SK-N-SH treated with all-trans-retinoic acid at 6 μM for 48 hours (cell line): ENCODE measurements around the gene CYS1.
A peak's percentile ranks its signal among the peaks of the same experiment; 100 is the strongest.

Experiments
- ATAC-seq: fragments of 200-7000 bp; cut with Tn5 transposase; 3 replicates; pipeline ENCODE4 v1.9.1; 2020; ENCODE audit warnings: mild to moderate bottlenecking, moderate library complexity
- BACH2 ChIP-seq: fragments of 250-450 bp; sonication (Bioruptor Pico); IDR thresholded peaks from 2 replicates; pipeline ENCODE4 v1.9.0; 2021; ENCODE audit warnings: mild to moderate bottlenecking, borderline replicate concordance
- CREB5 ChIP-seq: fragments of 250-450 bp; sonication (Bioruptor Pico); IDR thresholded peaks from 2 replicates; pipeline ENCODE4 v1.5.1; 2020; ENCODE audit warnings: low read depth, mild to moderate bottlenecking, moderate library complexity
- CSDC2 ChIP-seq: fragments of 250-450 bp; sonication (Bioruptor Pico); IDR thresholded peaks from 2 replicates; pipeline ENCODE4 v1.5.0; 2020; ENCODE audit warnings: mild to moderate bottlenecking, moderate library complexity
- ESRRG ChIP-seq: fragments of 250-450 bp; sonication (Bioruptor Pico); IDR thresholded peaks from 2 replicates; pipeline ENCODE4 v1.6.1; 2021; ENCODE audit warnings: mild to moderate bottlenecking
- GLIS3 ChIP-seq: fragments of 250-450 bp; sonication (Bioruptor Pico); IDR thresholded peaks from 2 replicates; pipeline ENCODE4 v1.5.0; 2020; ENCODE audit warnings: mild to moderate bottlenecking, moderate library complexity
- ISL1 ChIP-seq: fragments of 250-450 bp; sonication (Bioruptor Pico); IDR thresholded peaks from 2 replicates; pipeline ENCODE4 v2.1.2; 2022; ENCODE audit warnings: mild to moderate bottlenecking, moderate library complexity
- OSR1 ChIP-seq: fragments of 250-450 bp; sonication (Bioruptor Pico); IDR thresholded peaks from 2 replicates; pipeline ENCODE4 v1.8.0; 2022; ENCODE audit warnings: moderate library complexity, mild to moderate bottlenecking, inconsistent platforms
- PATZ1 ChIP-seq: fragments of 250-450 bp; sonication (Bioruptor Pico); IDR thresholded peaks from 2 replicates; pipeline ENCODE4 v1.8.0; 2020; ENCODE audit warnings: mild to moderate bottlenecking, moderate library complexity, borderline replicate concordance
- POU6F1 ChIP-seq: fragments of 250-450 bp; sonication (Bioruptor Pico); IDR thresholded peaks from 2 replicates; pipeline ENCODE4 v1.8.0; 2021; ENCODE audit warnings: low read depth, mild to moderate bottlenecking, moderate library complexity, borderline replicate concordance
- PPARA ChIP-seq: fragments of 250-450 bp; sonication (Bioruptor Pico); IDR thresholded peaks from 2 replicates; pipeline ENCODE4 v1.5.0; 2020; ENCODE audit warnings: mild to moderate bottlenecking, borderline replicate concordance
- RARB ChIP-seq: fragments of 250-450 bp; sonication (Bioruptor Pico); IDR thresholded peaks from 2 replicates; pipeline ENCODE4 v1.8.0; 2021; ENCODE audit warnings: mild to moderate bottlenecking, moderate library complexity
- SNAI2 ChIP-seq: fragments of 250-450 bp; sonication (Bioruptor Pico); IDR thresholded peaks from 2 replicates; pipeline ENCODE4 v1.5.0; 2020; ENCODE audit warnings: mild to moderate bottlenecking, moderate library complexity
- TCF4 ChIP-seq: fragments of 250-450 bp; sonication (Bioruptor Pico); IDR thresholded peaks from 2 replicates; pipeline ENCODE4 v1.8.0; 2021; ENCODE audit warnings: mild to moderate bottlenecking, moderate library complexity, borderline replicate concordance
- TOX ChIP-seq: fragments of 250-450 bp; sonication (Bioruptor Pico); IDR thresholded peaks from 2 replicates; pipeline ENCODE4 v1.8.0; 2021; ENCODE audit warnings: mild to moderate bottlenecking, moderate library complexity, borderline replicate concordance
- TSHZ2 ChIP-seq: fragments of 250-450 bp; sonication (Bioruptor Pico); IDR thresholded peaks from 2 replicates; pipeline ENCODE4 v1.5.0; 2020; ENCODE audit warnings: mild to moderate bottlenecking, moderate library complexity
- ZC3H10 ChIP-seq: fragments of 250-450 bp; sonication (Bioruptor Pico); IDR thresholded peaks from 2 replicates; pipeline ENCODE4 v1.5.1; 2021; ENCODE audit warnings: mild to moderate bottlenecking, moderate library complexity
- ZFP3 ChIP-seq: fragments of 250-450 bp; sonication (Bioruptor Pico); IDR thresholded peaks from 2 replicates; pipeline ENCODE4 v1.5.0; 2020; ENCODE audit warnings: mild to moderate bottlenecking, moderate library complexity
- ZFP30 ChIP-seq: fragments of 450-650 bp; formaldehyde crosslinking; IDR thresholded peaks from 2 replicates; pipeline ENCODE4 v1.5.0; 2022; ENCODE audit warnings: mild to moderate bottlenecking, moderate library complexity
- ZNF565 ChIP-seq: fragments of 450-650 bp; formaldehyde crosslinking; conservative IDR thresholded peaks from 2 replicates; pipeline ENCODE4 v1.5.0; 2020; ENCODE audit warnings: low read depth, mild to moderate bottlenecking, moderate library complexity
- ZNF70 ChIP-seq: fragments of 450-650 bp; formaldehyde crosslinking; IDR thresholded peaks from 2 replicates; pipeline ENCODE4 v1.5.0; 2020; ENCODE audit warnings: mild to moderate bottlenecking, moderate library complexity
- ZNF8 ChIP-seq: fragments of 450-650 bp; formaldehyde crosslinking; IDR thresholded peaks from 2 replicates; pipeline ENCODE4 v1.5.0; 2020; ENCODE audit warnings: mild to moderate bottlenecking, moderate library complexity
- TF ChIP-seq, protein P1 (sequence below): fragments of 250-450 bp; sonication (Bioruptor Pico); IDR thresholded peaks from 2 replicates; pipeline ENCODE4 v1.5.1; 2021; ENCODE audit warnings: mild to moderate bottlenecking, moderate library complexity

The CYS1 gene

GRCh38 chr2:10073706-10074105, 6.5 kb downstream of the CYS1 start:
- TF ChIP-seq ZNF565 (CRISPR knock-in tag) = no peak
- no peak for TF ChIP-seq CSDC2
- TF ChIP-seq SNAI2 (CRISPR knock-in tag) = no peak
- no peak for TF ChIP-seq BACH2 (CRISPR knock-in tag)
- no peak for TF ChIP-seq ZNF8
- TF ChIP-seq GLIS3 (CRISPR knock-in tag) = no peak
- no peak for TF ChIP-seq ZC3H10 (CRISPR knock-in tag)
- no peak for TF ChIP-seq TSHZ2
- TF ChIP-seq PPARA = no peak
- no peak for TF ChIP-seq TOX
- TF ChIP-seq ZFP30 (CRISPR knock-in tag) = no peak
- TF ChIP-seq ISL1 (CRISPR knock-in tag) = no peak
- TF ChIP-seq CREB5 (CRISPR knock-in tag) = no peak
- TF ChIP-seq OSR1 (CRISPR knock-in tag) = no peak
- TF ChIP-seq, protein P1, sequence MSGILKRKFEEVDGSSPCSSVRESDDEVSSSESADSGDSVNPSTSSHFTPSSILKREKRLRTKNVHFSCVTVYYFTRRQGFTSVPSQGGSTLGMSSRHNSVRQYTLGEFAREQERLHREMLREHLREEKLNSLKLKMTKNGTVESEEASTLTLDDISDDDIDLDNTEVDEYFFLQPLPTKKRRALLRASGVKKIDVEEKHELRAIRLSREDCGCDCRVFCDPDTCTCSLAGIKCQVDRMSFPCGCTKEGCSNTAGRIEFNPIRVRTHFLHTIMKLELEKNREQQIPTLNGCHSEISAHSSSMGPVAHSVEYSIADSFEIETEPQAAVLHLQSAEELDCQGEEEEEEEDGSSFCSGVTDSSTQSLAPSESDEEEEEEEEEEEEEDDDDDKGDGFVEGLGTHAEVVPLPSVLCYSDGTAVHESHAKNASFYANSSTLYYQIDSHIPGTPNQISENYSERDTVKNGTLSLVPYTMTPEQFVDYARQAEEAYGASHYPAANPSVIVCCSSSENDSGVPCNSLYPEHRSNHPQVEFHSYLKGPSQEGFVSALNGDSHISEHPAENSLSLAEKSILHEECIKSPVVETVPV (CRISPR knock-in tag) = no peak
- TF ChIP-seq ZFP3 (CRISPR knock-in tag) = no peak
- no peak for TF ChIP-seq ZNF70 (CRISPR knock-in tag)
- TF ChIP-seq RARB = no peak
- TF ChIP-seq POU6F1 (CRISPR knock-in tag) = no peak
- ATAC-seq = no peak

- ATAC-seq = peak; percentile 98
- TF ChIP-seq GLIS3 (CRISPR knock-in tag) = no peak
- no peak for TF ChIP-seq TCF4 (CRISPR knock-in tag)
- no peak for TF ChIP-seq ZNF70 (CRISPR knock-in tag)
- no peak for TF ChIP-seq PATZ1 (CRISPR knock-in tag)
- no peak for TF ChIP-seq CSDC2
- no peak for TF ChIP-seq ESRRG (CRISPR knock-in tag)
- TF ChIP-seq BACH2 (CRISPR knock-in tag) = no peak
- TF ChIP-seq ZFP3 (CRISPR knock-in tag) = peak; percentile 97
Measured at GRCh38 chr2:10072656-10073480, 7.3 kb downstream of the CYS1 start.

DNA sequence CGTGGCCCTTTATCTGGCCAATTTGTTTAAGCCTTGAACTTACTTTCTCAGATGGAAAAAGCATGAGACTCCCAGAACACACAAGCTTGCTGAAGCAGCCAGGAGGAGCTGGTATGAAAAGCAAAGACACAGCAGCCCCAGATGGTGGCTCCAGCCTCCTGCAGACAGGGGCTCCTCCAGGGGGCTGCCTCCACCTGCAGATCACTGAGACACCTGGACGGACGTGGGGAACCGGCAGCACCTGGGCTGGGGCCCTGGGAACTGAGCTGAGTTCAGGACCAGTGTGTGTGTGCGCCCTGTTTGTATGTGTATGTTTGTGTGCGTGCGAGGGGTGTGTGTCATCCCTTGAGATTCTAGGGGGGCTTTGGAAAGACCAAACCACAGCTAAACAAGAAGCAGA, 8.6 kb downstream of the CYS1 start:
- ATAC-seq = no peak
- TF ChIP-seq OSR1 (CRISPR knock-in tag) (no peak), TOX (no peak), ZNF70 (CRISPR knock-in tag) (no peak), POU6F1 (CRISPR knock-in tag) (no peak), TCF4 (CRISPR knock-in tag) (no peak), ISL1 (CRISPR knock-in tag) (no peak), CSDC2 (no peak), SNAI2 (CRISPR knock-in tag) (no peak), ZFP30 (CRISPR knock-in tag) (no peak), ZNF8 (no peak), ZNF565 (CRISPR knock-in tag) (no peak), ZFP3 (CRISPR knock-in tag) (no peak), TSHZ2 (no peak)
